GM12878 (cell line): ENCODE results near the gene SAAL1. TPM values are rescaled to one million over a fixed set of nuclear protein-coding genes. Genes with fewer than 3 reads are reported as not detected.

Source experiments
- ATAC-seq: fragments of 200-7000 bp; cut with Tn5 transposase; 3 replicates; pipeline ENCODE4 v1.9.1; 2020; ENCODE audit warnings: mild to moderate bottlenecking, moderate library complexity
- BruUV-seq: library from RNA; stranded (reverse); fragments of 400-500 nt; replicated peaks from 2 replicates; lab custom pipeline; 2021; lab: Mats Ljungman, UMichigan
- CTCF ChIA-PET: fragments of 300-600 bp; sonication (Branson Sonifier 250); formaldehyde crosslinking; extraction: SDS; loops from one replicate; lab custom pipeline; 2021; ENCODE audit warnings: inconsistent platforms; lab: Yijun Ruan, JAX
- POLR2A ChIA-PET: fragments of 350-600 bp; formaldehyde crosslinking; extraction: SDS; loops from one replicate; lab custom pipeline; 2021; ENCODE audit warnings: inconsistent platforms; lab: Charles Lee
- RAD21 ChIA-PET: fragments of 300-600 bp; sonication (Branson Sonifier 250); formaldehyde crosslinking; loops from one replicate; lab custom pipeline; 2023; ENCODE audit warnings: antibody characterized with exemption; ENCODE audit not compliant: unreplicated experiment; lab: Charles Lee
- SMC1A ChIA-PET: fragments of 300-600 bp; sonication (Branson Sonifier 250); formaldehyde crosslinking; loops from one replicate; lab custom pipeline; 2023; ENCODE audit not compliant: unreplicated experiment, uncharacterized antibody; lab: Charles Lee
- DNase-seq: peaks from one replicate; pipeline ENCODE4 v3.0.0-alpha.2; 2011; ENCODE audit warnings: low read depth, low spot score
- FAIRE-seq: peaks from 3 replicates; lab custom pipeline; 2011; peaks lifted over from hg19 to GRCh38; lab: Jason Lieb, UNC
- H2AFZ ChIP-seq: 2 replicates; pipeline ENCODE4 v1.6.0; 2011; ENCODE audit warnings: low read depth, low read length, control low read depth; ENCODE audit not compliant: control insufficient read depth
- H3K27ac ChIP-seq: 2 replicates; pipeline ENCODE4 v1.5.1; 2011; ENCODE audit warnings: control low read depth; ENCODE audit not compliant: control insufficient read depth, insufficient read depth
- H3K27me3 ChIP-seq, 2 experiments: replicated peaks in 1 of 2; 2 replicates each; pipeline versions ENCODE4 v1.6.0 to v1.6.1; 2011; ENCODE audit warnings: low read length in 1 of 2; ENCODE audit not compliant: control insufficient read depth in 2 of 2, insufficient read depth in 2 of 2
- H3K36me3 ChIP-seq, 2 experiments: 2 replicates each; pipeline ENCODE4 v1.5.1; 2011; ENCODE audit warnings: low read length in 1 of 2; ENCODE audit not compliant: control insufficient read depth in 2 of 2, insufficient read depth in 2 of 2
- H3K4me1 ChIP-seq: 2 replicates; pipeline ENCODE4 v1.6.1; 2011; ENCODE audit warnings: mild to moderate bottlenecking, low read length, moderate library complexity, mixed read lengths; ENCODE audit not compliant: control insufficient read depth, insufficient read depth
- H3K4me2 ChIP-seq: 2 replicates; pipeline ENCODE4 v1.6.0; 2011; ENCODE audit warnings: control low read depth; ENCODE audit not compliant: control insufficient read depth, insufficient read depth
- H3K4me3 ChIP-seq: fragments of 200-600 bp; sonication (generic); 2 replicates; pipeline ENCODE4 v1.5.1; 2016
- H3K79me2 ChIP-seq: 2 replicates; pipeline ENCODE4 v1.6.0; 2011; ENCODE audit warnings: low read length; ENCODE audit not compliant: control insufficient read depth, insufficient read depth
- H3K9ac ChIP-seq: 2 replicates; pipeline ENCODE4 v1.8.0; 2011; ENCODE audit warnings: low read length, control low read depth, mixed read lengths; ENCODE audit not compliant: control insufficient read depth, insufficient read depth
- H3K9me3 ChIP-seq: replicated peaks from 3 replicates; pipeline ENCODE4 v1.5.1; 2011; ENCODE audit warnings: mild to moderate bottlenecking, low read length; ENCODE audit not compliant: control insufficient read depth, insufficient read depth
- H4K20me1 ChIP-seq: 2 replicates; pipeline ENCODE4 v1.6.0; 2011; ENCODE audit not compliant: control insufficient read depth, insufficient read depth
- ASH2L ChIP-seq: fragments of 300-600, 200-600 bp; sonication (generic); IDR thresholded peaks from 2 replicates; pipeline ENCODE4 v1.6.1; 2017; ENCODE audit warnings: low read depth, mild to moderate bottlenecking, borderline replicate concordance
- EP300 ChIP-seq, 2 experiments: fragments of 150-350 bp in 1 of 2; IDR thresholded peaks; 2 replicates each; pipeline ENCODE4 v1.6.1; 2011 to 2012; ENCODE audit warnings: low read depth in 2 of 2, low read length in 2 of 2, borderline replicate concordance in 1 of 2, improper control_type of control experiment in 1 of 2, inconsistent platforms in 1 of 2; ENCODE audit not compliant: control insufficient read depth in 1 of 2
- GABPA ChIP-seq: IDR thresholded peaks from 2 replicates; pipeline ENCODE4 v1.6.1; 2014; ENCODE audit warnings: antibody characterized with exemption, low read depth, mild to moderate bottlenecking, inconsistent platforms
- KLF5 ChIP-seq: fragments of 450-650 bp; IDR thresholded peaks from 2 replicates; pipeline ENCODE4 v1.6.1; 2014; ENCODE audit warnings: mild to moderate bottlenecking; ENCODE audit not compliant: partially characterized antibody
- POU2F2 ChIP-seq: IDR thresholded peaks from 3 replicates; pipeline ENCODE4 v1.6.1; 2011; ENCODE audit warnings: low read depth, mild to moderate bottlenecking, low read length, borderline replicate concordance
- SRF ChIP-seq, 2 experiments: IDR thresholded peaks; 2 replicates each; pipeline ENCODE4 v1.6.1; 2011; ENCODE audit warnings: low read depth in 2 of 2, low read length in 2 of 2, mild to moderate bottlenecking in 1 of 2, moderate library complexity in 1 of 2
- TCF7 ChIP-seq: IDR thresholded peaks from 2 replicates; pipeline ENCODE4 v1.6.1; 2014; ENCODE audit warnings: antibody characterized with exemption, borderline replicate concordance
- YY1 ChIP-seq: IDR thresholded peaks from 2 replicates; pipeline ENCODE4 v1.6.1; 2011; ENCODE audit warnings: low read depth, mild to moderate bottlenecking, low read length
- WGBS: methylation state at CpG from one replicate; pipeline ENCODE4 v1.1.6; 2016; ENCODE audit warnings: low lambda C conversion rate; ENCODE audit not compliant: insufficient replicate concordance, insufficient coverage; ENCODE audit errors: missing lambda C conversion rate; 5-methylcytosine and 5-hydroxymethylcytosine counted together
- in situ Hi-C: fragments of 300-500 bp; cut with MboI; formaldehyde crosslinking; loops from 9 replicates; pipeline ENCODE4 v1.14.3; 2018; ENCODE audit warnings: mixed read lengths
- intact Hi-C: fragments of 100-400 bp; cut with micrococcal nuclease; formaldehyde crosslinking; loops from one replicate; pipeline ENCODE4 v1.14.2; 2022; ENCODE audit not compliant: unreplicated experiment
- polyA plus RNA-seq, 11 experiments: library from polyadenylated mRNA; depleted of rRNA in 4 of 11; unstranded in 6 of 11; stranded (reverse) in 5 of 11; fragments of >200 nt; fragmentation: Nextera tagmentation in 4 of 11; fragmentation: Illumina TruSeq in 1 of 11; extraction: Ambion mirVana in 4 of 11; extraction: Trizol in 1 of 11; gene quantifications; 1 replicate in 1 of 11; 2 replicates in 10 of 11; pipeline versions ENCODE4 v1.2.1 to v1.2.3, GENCODE V29; 2011 to 2016; ENCODE audit warnings: inconsistent platforms in 2 of 11, missing spikeins in 2 of 11, low read depth in 1 of 11
- total RNA-seq, 4 experiments: library from RNA; depleted of rRNA in 3 of 4; stranded (reverse); fragments of >200 nt in 3 of 4; fragmentation: Illumina TruSeq in 1 of 4; extraction: Trizol in 1 of 4; gene quantifications; 2 replicates each; pipeline versions ENCODE4 v1.2.1 to v1.2.3, GENCODE V29; 2013 to 2021
- TF ChIP-seq, protein P1 (sequence below): fragments of 450-650 bp; IDR thresholded peaks from 2 replicates; pipeline ENCODE4 v1.6.1; 2018; ENCODE audit warnings: mild to moderate bottlenecking, low read depth, moderate library complexity; ENCODE audit not compliant: partially characterized antibody
- TF ChIP-seq, protein P2 (sequence below), 3 experiments: IDR thresholded peaks in 2 of 3; conservative IDR thresholded peaks in 1 of 3; 2 replicates each; pipeline ENCODE4 v1.5.1; 2011; ENCODE audit warnings: low read depth in 3 of 3, low read length in 3 of 3, mild to moderate bottlenecking in 3 of 3, control low read depth in 2 of 3, moderate library complexity in 2 of 3, inconsistent platforms in 1 of 3, mixed read lengths in 1 of 3; ENCODE audit not compliant: control insufficient read depth in 2 of 3, insufficient read depth in 1 of 3; ENCODE audit errors: extremely low read depth in 1 of 3

The SAAL1 gene
- total and polyA plus RNA-seq, 10 of the 15 experiments (the other 5 are each of a cell fraction or from before 2014, with no cell fraction given), result 26.3 to 59.4 (median 43.8) TPM

DNA sequence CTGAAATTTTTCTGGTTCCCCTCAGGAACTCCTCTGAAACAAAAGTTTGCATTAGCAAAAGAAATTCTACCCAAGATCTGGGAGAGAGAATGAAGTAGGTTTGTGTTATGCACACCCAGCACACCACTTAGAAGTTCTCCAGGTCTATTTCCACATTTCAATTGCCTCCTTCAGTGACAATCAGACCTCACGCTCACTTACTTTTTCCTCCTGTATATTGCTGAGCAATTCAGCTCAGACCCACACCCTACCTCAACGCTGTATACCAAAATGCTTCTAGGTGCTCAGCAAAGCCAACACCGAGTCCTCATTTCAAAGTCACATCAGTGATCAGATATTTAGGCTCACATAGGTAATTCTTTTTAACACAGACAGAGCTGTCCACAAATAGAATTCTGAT lies 45.7 kb upstream of the SAAL1 start (continued):
- no peak for TF ChIP-seq TCF7

DNA sequence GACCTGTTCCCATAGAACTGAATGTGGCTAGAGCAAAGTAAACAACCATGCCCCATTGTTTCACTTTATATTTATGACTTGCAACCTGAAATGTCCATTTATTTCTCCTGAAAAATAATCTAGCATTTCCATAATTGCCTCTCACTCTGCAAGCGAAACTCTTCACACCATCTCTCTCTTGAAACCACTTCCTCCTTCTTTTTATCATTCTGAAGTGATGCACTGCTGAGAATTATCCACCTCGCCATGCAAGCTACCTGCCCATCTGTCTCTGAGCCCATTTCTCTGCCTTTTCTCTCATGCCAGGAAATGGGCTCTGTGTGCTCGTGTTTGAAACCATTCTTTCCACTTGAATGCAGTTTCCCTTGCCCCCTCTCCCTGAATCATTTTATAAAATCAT lies 40.0 kb upstream of the SAAL1 start:
- ChIA-PET SMC1A (interaction anchor here (1.2 to 1.4 kb wide), 3 partner anchors 31 to 155 kb away, joined by 3 to 6 read pairs (median 4); no protein-coding TSS in a partner anchor), RAD21 (interaction anchor here (1.0 kb wide), 1 partner anchor 30 kb away, joined by 3 read pairs; no protein-coding TSS in a partner anchor), CTCF (interaction anchor here (0.9 to 1.3 kb wide), 4 partner anchors 8 to 58 kb away, joined by 3 to 4 read pairs (median 3); no protein-coding TSS in a partner anchor), POLR2A (no interaction called here)
- no peak for FAIRE-seq
- no peak overlapping the region for H3K27ac ChIP-seq
- ATAC-seq, result no peak
- no peak overlapping the region for H3K4me3 ChIP-seq
- H3K4me2 ChIP-seq, result no peak overlapping the region
- no peaks in the 10 kb centered on the region for H3K9me3 ChIP-seq
- H3K79me2 ChIP-seq, result no peaks in the 10 kb centered on the region
- DNase-seq, result no peak
- in situ Hi-C loops, result no loop called here
- no peaks in the 10 kb centered on the region for H4K20me1 ChIP-seq
- TF ChIP-seq GABPA (no peak), POU2F2 (no peak)
- H3K27me3 ChIP-seq, result no peaks in the 10 kb centered on the region
- H3K36me3 ChIP-seq, result no peaks in the 10 kb centered on the region
- intact Hi-C loops, result no loop called here
- WGBS, result 0% methylated on average over 3 of the region's 3 CpGs
- no peak overlapping the region for H2AFZ ChIP-seq
- no TSS peak for BruUV-seq
- H3K4me1 ChIP-seq, result no peaks in the 10 kb centered on the region
- no peak overlapping the region for H3K9ac ChIP-seq

DNA sequence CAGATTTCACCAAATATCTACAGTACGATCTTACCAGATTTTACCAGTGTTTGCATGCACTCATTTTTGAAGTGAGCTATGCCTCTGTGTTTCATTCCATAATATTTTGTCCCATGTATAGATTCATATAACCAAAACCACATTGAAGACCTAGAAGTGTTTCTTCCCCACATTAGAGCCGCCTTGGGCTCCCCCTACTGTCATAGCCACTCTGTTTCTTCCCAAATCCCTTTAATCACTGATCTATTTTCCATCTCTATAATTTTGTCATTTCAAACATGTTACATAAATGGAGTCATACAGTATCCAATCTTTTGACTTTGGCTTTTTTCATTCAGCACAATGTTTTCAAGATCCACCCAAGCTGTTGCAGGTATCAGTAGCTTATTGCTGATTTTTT lies 39.1 kb upstream of the SAAL1 start:
- ChIA-PET RAD21 (interaction anchor here (1.0 kb wide), 1 partner anchor 30 kb away, joined by 3 read pairs; no protein-coding TSS in a partner anchor), POLR2A (no interaction called here), SMC1A (interaction anchor here (1.2 to 1.4 kb wide), 3 partner anchors 30 to 154 kb away, joined by 3 to 6 read pairs (median 4); no protein-coding TSS in a partner anchor), CTCF (interaction anchor here (0.9 to 1.3 kb wide), 5 partner anchors 9 to 59 kb away, joined by 3 to 4 read pairs (median 3); no protein-coding TSS in a partner anchor)
- H3K9ac ChIP-seq, result no peak overlapping the region
- no peaks in the 10 kb centered on the region for H3K79me2 ChIP-seq
- H3K4me2 ChIP-seq, result no peak overlapping the region
- FAIRE-seq (no peak), ATAC-seq (no peak), DNase-seq (no peak)
- no peaks in the 10 kb centered on the region for H3K27me3 ChIP-seq
- no peak overlapping the region for H2AFZ ChIP-seq
- intact Hi-C loops (no loop called here), in situ Hi-C loops (no loop called here)
- BruUV-seq, result no TSS peak
- H3K9me3 ChIP-seq, result no peaks in the 10 kb centered on the region
- H4K20me1 ChIP-seq, result no peaks in the 10 kb centered on the region
- H3K36me3 ChIP-seq, result no peaks in the 10 kb centered on the region
- H3K4me3 ChIP-seq, result no peak overlapping the region
- H3K27ac ChIP-seq, result no peak overlapping the region
- 36% methylated on average over 2 of the region's 2 CpGs for WGBS
- H3K4me1 ChIP-seq, result no peaks in the 10 kb centered on the region
- TF ChIP-seq SRF (IDR thresholded peaks at IDR 0.05; ENCODE audit: low read depth in 2 of 2, low read length in 2 of 2) (no peak), ASH2L (no peak), YY1 (no peak), KLF5 (no peak), EP300 (IDR thresholded peaks at IDR 0.05; ENCODE audit: borderline replicate concordance in 1 of 2, control insufficient read depth in 1 of 2, low read depth in 2 of 2, low read length in 2 of 2) (no peak)
- TF ChIP-seq, protein P1, sequence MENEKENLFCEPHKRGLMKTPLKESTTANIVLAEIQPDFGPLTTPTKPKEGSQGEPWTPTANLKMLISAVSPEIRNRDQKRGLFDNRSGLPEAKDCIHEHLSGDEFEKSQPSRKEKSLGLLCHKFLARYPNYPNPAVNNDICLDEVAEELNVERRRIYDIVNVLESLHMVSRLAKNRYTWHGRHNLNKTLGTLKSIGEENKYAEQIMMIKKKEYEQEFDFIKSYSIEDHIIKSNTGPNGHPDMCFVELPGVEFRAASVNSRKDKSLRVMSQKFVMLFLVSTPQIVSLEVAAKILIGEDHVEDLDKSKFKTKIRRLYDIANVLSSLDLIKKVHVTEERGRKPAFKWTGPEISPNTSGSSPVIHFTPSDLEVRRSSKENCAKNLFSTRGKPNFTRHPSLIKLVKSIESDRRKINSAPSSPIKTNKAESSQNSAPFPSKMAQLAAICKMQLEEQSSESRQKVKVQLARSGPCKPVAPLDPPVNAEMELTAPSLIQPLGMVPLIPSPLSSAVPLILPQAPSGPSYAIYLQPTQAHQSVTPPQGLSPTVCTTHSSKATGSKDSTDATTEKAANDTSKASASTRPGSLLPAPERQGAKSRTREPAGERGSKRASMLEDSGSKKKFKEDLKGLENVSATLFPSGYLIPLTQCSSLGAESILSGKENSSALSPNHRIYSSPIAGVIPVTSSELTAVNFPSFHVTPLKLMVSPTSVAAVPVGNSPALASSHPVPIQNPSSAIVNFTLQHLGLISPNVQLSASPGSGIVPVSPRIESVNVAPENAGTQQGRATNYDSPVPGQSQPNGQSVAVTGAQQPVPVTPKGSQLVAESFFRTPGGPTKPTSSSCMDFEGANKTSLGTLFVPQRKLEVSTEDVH, result no peak
- TF ChIP-seq, protein P2, sequence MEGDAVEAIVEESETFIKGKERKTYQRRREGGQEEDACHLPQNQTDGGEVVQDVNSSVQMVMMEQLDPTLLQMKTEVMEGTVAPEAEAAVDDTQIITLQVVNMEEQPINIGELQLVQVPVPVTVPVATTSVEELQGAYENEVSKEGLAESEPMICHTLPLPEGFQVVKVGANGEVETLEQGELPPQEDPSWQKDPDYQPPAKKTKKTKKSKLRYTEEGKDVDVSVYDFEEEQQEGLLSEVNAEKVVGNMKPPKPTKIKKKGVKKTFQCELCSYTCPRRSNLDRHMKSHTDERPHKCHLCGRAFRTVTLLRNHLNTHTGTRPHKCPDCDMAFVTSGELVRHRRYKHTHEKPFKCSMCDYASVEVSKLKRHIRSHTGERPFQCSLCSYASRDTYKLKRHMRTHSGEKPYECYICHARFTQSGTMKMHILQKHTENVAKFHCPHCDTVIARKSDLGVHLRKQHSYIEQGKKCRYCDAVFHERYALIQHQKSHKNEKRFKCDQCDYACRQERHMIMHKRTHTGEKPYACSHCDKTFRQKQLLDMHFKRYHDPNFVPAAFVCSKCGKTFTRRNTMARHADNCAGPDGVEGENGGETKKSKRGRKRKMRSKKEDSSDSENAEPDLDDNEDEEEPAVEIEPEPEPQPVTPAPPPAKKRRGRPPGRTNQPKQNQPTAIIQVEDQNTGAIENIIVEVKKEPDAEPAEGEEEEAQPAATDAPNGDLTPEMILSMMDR (IDR thresholded peaks at IDR 0.05 in 2 of 3, conservative IDR thresholded peaks at IDR 0.05 in 1 of 3; ENCODE audit: control insufficient read depth in 2 of 3, extremely low read depth in 1 of 3, insufficient read depth in 1 of 3, low read depth in 3 of 3, low read length in 3 of 3), result peak; percentile 17 to 23 (median 22); a peak in 4 of 6 replicates
